MM.1S (cell line): ENCODE measurements around the gene TMEM132D.

Experiments used
- DNase-seq: peaks from one replicate; pipeline ENCODE4 v3.0.0-alpha.2; 2015
- H2AFZ ChIP-seq: fragments of 300-600 bp; sonication (generic); 2 replicates; pipeline ENCODE4 v1.6.0; 2016; ENCODE audit warnings: antibody characterized with exemption, low read length
- H3F3A ChIP-seq: fragments of 300-600 bp; sonication (generic); 2 replicates; pipeline ENCODE4 v1.6.1; 2016; ENCODE audit warnings: mild to moderate bottlenecking, antibody characterized with exemption, low read length, moderate library complexity, mixed read lengths; ENCODE audit not compliant: insufficient read depth
- H3K27ac ChIP-seq: fragments of 300-600 bp; sonication (generic); 2 replicates; pipeline ENCODE4 v1.5.1; 2016; ENCODE audit warnings: mild to moderate bottlenecking, low read length
- H3K27me3 ChIP-seq: fragments of 300-600 bp; sonication (generic); replicated peaks from 2 replicates; pipeline ENCODE4 v1.6.0; 2016; ENCODE audit warnings: low read length; ENCODE audit not compliant: insufficient read depth
- H3K36me3 ChIP-seq: fragments of 300-600 bp; sonication (generic); replicated peaks from 2 replicates; pipeline ENCODE4 v1.6.1; 2016; ENCODE audit warnings: mild to moderate bottlenecking, low read length, mixed read lengths; ENCODE audit not compliant: insufficient read depth
- H3K4me1 ChIP-seq: fragments of 300-600 bp; sonication (generic); 2 replicates; pipeline ENCODE4 v1.6.1; 2016; ENCODE audit warnings: low read length, mixed read lengths
- H3K4me2 ChIP-seq: fragments of 300-600 bp; sonication (generic); 2 replicates; pipeline ENCODE4 v1.6.0; 2016; ENCODE audit warnings: low read depth, low read length
- H3K4me3 ChIP-seq: fragments of 300-600 bp; sonication (generic); 2 replicates; pipeline ENCODE4 v1.5.1; 2016; ENCODE audit warnings: low read length, mixed read lengths
- H3K79me2 ChIP-seq: fragments of 300-600 bp; sonication (generic); 2 replicates; pipeline ENCODE4 v1.6.1; 2016; ENCODE audit warnings: mixed run types, low read length, mixed read lengths
- H3K9ac ChIP-seq: fragments of 300-600 bp; sonication (generic); 2 replicates; pipeline ENCODE4 v1.6.1; 2016; ENCODE audit warnings: low read length, mixed read lengths
- H3K9me2 ChIP-seq: fragments of 300-600 bp; sonication (generic); replicated peaks from 2 replicates; pipeline ENCODE4 v1.6.1; 2016; ENCODE audit warnings: mild to moderate bottlenecking, low read length, mixed read lengths; ENCODE audit not compliant: insufficient read depth
- H3K9me3 ChIP-seq: fragments of 300-600 bp; sonication (generic); replicated peaks from 2 replicates; pipeline ENCODE4 v1.6.1; 2016; ENCODE audit warnings: mild to moderate bottlenecking, low read length, mixed read lengths; ENCODE audit not compliant: insufficient read depth
- H4K20me1 ChIP-seq: fragments of 300-600 bp; sonication (generic); 2 replicates; pipeline ENCODE4 v1.6.1; 2016; ENCODE audit warnings: mild to moderate bottlenecking, low read length, moderate library complexity, mixed read lengths; ENCODE audit not compliant: insufficient read depth
- CTCF ChIP-seq: fragments of 300-600 bp; sonication (generic); IDR thresholded peaks from 2 replicates; pipeline ENCODE4 v1.5.1; 2016; ENCODE audit warnings: antibody characterized with exemption, low read length, mixed read lengths
- EZH2 ChIP-seq: fragments of 300-600 bp; sonication (generic); optimal IDR thresholded peaks from 2 replicates; pipeline ENCODE3; 2017; ENCODE audit warnings: low read depth, mild to moderate bottlenecking, antibody characterized with exemption, low read length, mixed read lengths
- EZH2phosphoT487 ChIP-seq: fragments of 300-600 bp; sonication (generic); IDR thresholded peaks from 2 replicates; pipeline ENCODE4 v1.6.1; 2018; ENCODE audit warnings: antibody characterized with exemption, low read length

TMEM132D gene

GRCh38 chr12:129811963-129812362 is 91.9 kb downstream of the TMEM132D start:
- TF ChIP-seq EZH2 (no peak), CTCF (no peak), EZH2phosphoT487 (no peak)
- Histone ChIP-seq H3K4me1 (no peaks in the 10 kb centered on the region), H3K79me2 (no peaks in the 10 kb centered on the region), H3F3A (no peaks in the 10 kb centered on the region), H3K9me3 (no peaks in the 10 kb centered on the region), H3K9ac (no peak overlapping the region), H3K4me3 (no peak overlapping the region), H3K4me2 (no peak overlapping the region), H3K27ac (no peak overlapping the region), H3K9me2 (no peaks in the 10 kb centered on the region), H3K36me3 (no peaks in the 10 kb centered on the region), H4K20me1 (no peaks in the 10 kb centered on the region), H3K27me3 (no peaks in the 10 kb centered on the region), H2AFZ (no peak overlapping the region)
- DNase-seq = no peak

- Histone ChIP-seq H3K36me3 (no peaks in the 10 kb centered on the region), H3K27ac (no peak overlapping the region), H3K27me3 (no peaks in the 10 kb centered on the region), H3K9me2 (no peaks in the 10 kb centered on the region), H3K4me1 (no peaks in the 10 kb centered on the region), H3K9ac (no peak overlapping the region), H4K20me1 (no peaks in the 10 kb centered on the region), H3K4me3 (no peak overlapping the region), H3K79me2 (no peaks in the 10 kb centered on the region), H3K4me2 (no peak overlapping the region), H3K9me3 (no peaks in the 10 kb centered on the region), H2AFZ (no peak overlapping the region), H3F3A (no peaks in the 10 kb centered on the region)
- DNase-seq = no peak
- TF ChIP-seq EZH2 (no peak), CTCF (no peak), EZH2phosphoT487 (no peak)
Measured at GRCh38 chr12:129807136-129807535, 96.7 kb downstream of the TMEM132D start.

GRCh38 chr12:129791396-129791795 is 112.4 kb downstream of the TMEM132D start:
- Histone ChIP-seq H3K9me3 (no peaks in the 10 kb centered on the region), H3K4me2 (no peak overlapping the region), H3K4me1 (no peaks in the 10 kb centered on the region), H3K27ac (no peak overlapping the region), H3K9ac (no peak overlapping the region), H3K27me3 (no peaks in the 10 kb centered on the region), H2AFZ (no peak overlapping the region), H4K20me1 (no peaks in the 10 kb centered on the region), H3K79me2 (no peaks in the 10 kb centered on the region), H3K9me2 (no peaks in the 10 kb centered on the region), H3F3A (no peaks in the 10 kb centered on the region), H3K36me3 (no peaks in the 10 kb centered on the region), H3K4me3 (no peak overlapping the region)
- TF ChIP-seq CTCF (no peak), EZH2phosphoT487 (no peak), EZH2 (no peak)
- no peak for DNase-seq
